SHP77 treated with DMSO at 0.1 percent for 48 hours (cell line): ENCODE data around the gene SQSTM1.
"Not testable (repeated sequence)": the region's sequence is repeated elsewhere in the genome, so short reads cannot be mapped to it uniquely, and the experiment has no call there.

ENCODE experiments used
- DNase-seq: peaks from one replicate; lab custom pipeline; 2025; lab: John Stamatoyannopoulos, UW

Gene SQSTM1

DNA sequence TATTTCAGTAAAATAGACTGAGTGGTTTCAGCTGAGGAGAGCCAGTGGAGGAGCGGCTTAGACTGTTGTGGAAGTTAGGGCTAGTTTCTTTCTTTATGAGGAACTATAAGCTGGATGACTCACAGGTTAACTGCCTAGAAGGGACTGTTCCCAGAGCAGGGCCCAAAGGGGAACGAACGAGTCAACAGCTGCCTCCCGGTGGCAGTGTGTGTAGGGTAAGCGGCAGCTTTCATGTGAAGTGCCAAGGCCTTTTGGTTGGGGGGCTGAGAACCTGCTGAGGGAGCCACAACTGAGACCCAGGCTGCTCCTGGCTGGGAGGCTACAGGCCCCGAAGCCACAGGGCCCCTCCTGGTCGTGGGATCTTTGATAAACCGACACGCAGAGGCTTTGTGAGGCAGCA, 7.0 kb downstream of the SQSTM1 start:
- DNase-seq: no peak

DNA sequence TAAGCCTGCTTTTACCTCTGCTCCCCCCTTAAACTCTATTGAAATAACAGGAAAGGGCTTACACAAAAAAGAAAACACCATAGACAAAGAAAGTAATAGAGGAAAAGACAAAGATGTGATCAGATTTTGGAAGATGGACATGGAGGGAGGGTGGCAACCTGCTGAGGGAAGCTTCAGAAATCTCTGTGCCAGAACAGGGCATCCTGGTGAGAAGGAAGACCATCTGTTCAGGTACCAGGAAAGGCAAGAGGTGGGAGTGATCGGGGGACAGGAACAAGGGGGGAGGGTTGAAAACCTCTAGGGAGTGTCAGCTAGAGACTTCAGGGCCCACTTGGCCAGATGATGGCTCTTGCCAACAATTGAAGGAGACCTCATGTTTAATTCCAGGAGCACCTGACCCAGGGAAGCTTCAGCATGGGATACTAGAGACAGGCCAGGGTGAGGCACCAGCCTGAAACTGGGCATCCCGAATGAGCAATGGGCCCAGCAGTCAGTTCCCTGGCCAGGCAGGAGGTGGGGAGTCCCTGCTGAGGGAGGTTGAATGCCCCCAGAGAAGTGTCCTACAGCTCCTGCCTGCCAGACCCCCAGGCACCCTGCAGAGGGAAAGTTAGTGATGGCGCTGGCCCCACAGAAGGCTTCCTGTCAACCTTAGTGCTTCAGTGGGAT, 8.2 kb downstream of the SQSTM1 start:
- DNase-seq: no peak

DNA sequence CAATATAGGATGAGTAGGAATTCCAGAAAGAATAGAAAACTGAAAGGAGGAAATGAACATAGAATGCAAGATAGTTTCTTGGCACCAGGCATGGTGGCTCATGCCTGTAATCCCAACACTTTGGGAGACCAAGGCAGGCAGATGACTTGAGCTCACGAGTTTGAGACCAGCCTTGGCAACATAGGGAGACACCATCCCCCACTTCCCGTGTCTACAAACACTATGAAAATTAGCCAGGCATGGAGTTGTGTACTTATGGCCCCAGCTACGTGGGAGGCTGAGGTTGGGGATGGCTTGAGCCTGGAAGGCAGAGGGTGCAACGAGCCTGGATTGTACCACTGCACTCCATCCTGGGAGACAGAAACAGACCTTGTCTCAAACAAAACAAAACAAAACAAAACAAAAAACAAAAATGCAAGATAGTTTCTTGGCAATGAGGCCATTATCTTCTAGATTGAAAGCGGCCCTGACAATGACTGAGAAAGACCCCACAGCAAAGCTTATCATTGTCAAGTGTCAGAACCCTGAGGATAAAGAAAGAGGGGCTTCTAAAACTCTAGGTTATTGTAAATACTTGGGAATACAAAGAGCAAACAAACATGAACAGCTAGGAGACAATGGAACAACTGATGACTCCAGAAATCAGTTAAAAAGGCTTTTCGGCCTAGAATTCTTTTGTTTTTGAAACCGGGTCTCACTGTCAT, 9.2 kb downstream of the SQSTM1 start:
- DNase-seq: no peak

DNA sequence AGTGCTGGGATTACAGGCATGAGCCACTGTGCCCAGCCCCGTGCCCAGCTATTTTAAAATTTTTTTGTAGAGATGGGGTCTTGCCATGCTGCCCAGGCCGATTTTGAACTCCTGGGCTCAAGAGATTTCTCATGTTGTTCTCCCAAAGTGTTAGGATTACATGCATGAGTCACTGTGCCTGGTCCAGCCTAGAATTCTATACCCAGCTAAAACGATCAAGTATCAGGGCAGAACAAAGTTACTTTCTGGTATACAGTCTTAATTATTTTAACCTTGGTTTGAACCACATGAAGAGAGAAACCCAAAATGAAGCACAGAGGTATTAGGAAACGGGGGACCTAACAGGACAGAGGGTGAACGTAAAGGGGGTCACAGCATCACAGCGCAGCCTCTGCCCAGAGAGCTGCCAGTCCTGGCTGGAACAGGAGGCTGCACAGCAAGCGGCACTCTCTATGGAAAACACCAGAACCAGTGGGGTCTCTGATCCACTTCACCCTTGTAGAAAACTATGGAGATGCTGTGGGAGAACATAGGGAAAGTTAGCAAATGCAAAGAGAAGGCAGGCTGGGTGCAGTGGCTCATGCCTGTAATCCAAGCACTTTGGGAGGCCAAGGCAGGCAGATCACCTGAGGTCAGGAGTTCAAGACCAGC, 10.2 kb downstream of the SQSTM1 start:
- no peak for DNase-seq

DNA sequence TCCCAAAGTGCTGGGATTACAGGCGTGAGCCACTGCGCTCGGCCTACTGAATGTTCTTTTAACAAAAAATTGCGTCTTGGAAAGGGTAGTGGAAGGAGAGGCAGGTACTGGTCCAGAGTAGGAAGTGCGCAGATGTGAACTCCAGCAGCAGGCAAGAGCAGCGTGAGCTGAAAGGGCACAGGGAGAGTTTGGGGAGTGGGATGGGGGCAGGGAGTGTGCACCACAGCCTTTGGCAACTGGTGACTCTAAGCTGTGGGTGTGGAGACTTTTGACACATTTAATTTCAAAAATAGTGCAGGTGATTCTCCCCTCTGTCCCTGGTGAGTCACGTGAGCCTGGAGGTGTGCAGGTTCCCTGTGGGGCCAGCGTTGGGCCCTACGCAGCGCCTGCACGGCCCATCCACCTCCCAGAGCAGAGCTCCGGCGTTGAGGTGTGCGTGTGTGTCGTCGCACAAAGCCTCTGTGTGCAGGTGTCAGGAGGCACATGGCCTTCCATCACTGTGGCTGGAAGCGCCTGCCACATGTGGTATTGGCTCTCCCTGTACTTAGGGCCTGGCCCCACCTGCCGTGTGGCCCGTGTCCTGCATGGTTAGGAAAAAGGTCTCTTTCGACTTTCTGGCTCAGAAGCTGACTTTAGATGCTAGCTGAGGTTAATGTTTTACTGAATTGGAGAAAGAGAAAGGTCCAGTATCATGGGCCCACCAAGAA, 11.5 kb downstream of the SQSTM1 start:
- DNase-seq: no peak

DNA sequence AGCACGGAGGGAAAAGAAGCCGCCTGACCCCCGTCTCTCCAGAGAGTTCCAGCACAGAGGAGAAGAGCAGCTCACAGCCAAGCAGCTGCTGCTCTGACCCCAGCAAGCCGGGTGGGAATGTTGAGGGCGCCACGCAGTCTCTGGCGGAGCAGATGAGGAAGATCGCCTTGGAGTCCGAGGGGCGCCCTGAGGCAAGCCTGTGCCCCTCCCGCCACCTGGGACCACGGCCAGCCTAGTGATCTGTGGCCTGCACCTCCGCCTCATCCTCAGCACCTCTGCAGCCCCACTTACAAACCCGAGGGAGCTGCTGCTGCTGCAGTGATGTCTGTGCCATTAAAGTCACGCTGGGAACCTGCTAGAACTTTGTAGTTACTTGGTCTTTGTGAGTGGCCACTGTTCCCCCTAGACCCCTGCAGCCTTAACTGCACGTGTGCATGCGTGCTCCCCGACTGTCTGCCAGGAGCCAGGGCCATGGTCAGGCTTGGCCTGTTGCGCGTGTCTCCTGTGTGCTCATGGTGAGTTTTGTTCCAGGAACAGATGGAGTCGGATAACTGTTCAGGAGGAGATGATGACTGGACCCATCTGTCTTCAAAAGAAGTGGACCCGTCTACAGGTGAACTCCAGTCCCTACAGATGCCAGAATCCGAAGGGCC, 12.5 kb downstream of the SQSTM1 start:
- DNase-seq: no peak

DNA sequence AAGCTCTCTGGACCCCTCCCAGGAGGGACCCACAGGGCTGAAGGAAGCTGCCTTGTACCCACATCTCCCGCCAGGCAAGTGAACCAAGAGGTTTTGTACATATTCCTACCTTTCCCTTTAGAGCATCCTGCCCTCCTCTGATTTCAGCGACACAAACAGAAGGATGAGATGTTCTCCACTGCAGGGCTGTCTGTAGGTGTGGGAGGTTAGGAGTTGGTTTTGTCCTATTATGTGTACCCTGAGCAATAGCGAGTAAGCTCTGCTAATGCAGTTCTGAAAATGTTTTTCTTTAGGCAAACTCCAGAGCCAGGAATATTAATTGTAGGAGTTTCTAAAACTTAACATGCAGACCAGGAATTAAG, 13.0 kb downstream of the SQSTM1 start:
- DNase-seq: no peak

DNA sequence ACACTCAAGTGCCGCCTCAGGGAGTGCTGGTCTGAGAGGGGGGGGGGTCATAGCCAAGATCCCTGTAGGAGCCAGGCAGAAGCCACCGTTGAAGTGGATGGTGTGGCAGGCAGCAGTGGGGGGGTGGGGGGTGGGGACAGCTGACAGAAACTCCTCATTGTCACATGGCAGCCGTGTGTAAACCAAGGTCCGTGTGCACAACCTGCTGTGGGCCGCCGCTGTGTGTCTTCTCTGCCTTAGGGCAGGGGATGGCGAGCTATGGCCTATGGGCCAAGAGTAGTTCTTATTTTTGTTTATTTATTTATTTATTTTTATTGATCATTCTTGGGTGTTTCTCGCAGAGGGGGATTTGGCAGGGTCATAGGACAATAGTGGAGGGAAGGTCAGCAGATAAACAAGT, 13.4 kb downstream of the SQSTM1 start:
- DNase-seq: no peak

DNA sequence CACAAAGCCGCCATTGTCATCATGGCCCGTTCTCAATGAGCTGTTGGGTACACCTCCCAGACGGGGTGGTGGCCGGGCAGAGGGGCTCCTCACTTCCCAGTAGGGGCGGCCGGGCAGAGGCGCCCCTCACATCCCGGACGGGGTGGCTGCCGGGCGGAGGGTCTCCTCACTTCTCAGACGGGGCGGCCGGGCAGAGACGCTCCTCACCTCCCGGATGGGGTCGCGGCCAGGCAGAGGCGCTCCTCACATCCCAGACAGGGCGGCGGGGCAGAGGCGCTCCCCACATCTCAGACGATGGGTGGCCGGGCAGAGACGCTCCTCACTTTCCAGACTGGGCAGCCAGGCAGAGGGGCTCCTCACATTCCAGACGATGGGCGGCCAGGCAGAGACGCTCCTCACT, 14.2 kb downstream of the SQSTM1 start:
- DNase-seq: not testable (repeated sequence)

DNA sequence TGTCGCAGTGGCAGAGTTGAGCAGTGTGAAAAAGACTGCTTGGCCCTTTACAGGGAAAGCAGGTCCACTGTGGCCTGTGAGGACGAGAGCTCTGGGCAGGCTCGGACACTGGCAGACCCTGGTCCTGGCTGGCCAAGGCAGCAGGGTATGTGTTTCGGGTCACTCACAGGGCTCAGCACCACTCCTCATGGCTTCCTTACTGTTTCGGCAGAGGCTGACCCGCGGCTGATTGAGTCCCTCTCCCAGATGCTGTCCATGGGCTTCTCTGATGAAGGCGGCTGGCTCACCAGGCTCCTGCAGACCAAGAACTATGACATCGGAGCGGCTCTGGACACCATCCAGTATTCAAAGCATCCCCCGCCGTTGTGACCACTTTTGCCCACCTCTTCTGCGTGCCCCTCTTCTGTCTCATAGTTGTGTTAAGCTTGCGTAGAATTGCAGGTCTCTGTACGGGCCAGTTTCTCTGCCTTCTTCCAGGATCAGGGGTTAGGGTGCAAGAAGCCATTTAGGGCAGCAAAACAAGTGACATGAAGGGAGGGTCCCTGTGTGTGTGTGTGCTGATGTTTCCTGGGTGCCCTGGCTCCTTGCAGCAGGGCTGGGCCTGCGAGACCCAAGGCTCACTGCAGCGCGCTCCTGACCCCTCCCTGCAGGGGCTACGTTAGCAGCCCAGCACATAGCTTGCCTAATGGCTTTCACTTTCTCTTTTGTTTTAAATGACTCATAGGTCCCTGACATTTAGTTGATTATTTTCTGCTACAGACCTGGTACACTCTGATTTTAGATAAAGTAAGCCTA, 15.7 kb downstream of the SQSTM1 start:
- DNase-seq: no peak

DNA sequence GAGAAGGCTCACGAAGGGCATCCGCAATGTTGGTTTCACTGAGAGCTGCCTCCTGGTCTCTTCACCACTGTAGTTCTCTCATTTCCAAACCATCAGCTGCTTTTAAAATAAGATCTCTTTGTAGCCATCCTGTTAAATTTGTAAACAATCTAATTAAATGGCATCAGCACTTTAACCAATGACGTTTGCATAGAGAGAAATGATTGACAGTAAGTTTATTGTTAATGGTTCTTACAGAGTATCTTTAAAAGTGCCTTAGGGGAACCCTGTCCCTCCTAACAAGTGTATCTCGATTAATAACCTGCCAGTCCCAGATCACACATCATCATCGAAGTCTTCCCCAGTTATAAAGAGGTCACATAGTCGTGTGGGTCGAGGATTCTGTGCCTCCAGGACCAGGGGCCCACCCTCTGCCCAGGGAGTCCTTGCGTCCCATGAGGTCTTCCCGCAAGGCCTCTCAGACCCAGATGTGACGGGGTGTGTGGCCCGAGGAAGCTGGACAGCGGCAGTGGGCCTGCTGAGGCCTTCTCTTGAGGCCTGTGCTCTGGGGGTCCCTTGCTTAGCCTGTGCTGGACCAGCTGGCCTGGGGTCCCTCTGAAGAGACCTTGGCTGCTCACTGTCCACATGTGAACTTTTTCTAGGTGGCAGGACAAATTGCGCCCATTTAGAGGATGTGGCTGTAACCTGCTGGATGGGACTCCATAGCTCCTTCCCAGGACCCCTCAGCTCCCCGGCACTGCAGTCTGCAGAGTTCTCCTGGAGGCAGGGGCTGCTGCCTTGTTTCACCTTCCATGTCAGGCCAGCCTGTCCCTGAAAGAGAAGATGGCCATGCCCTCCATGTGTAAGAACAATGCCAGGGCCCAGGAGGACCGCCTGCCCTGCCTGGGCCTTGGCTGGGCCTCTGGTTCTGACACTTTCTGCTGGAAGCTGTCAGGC, 16.6 kb downstream of the SQSTM1 start:
- no peak for DNase-seq

DNA sequence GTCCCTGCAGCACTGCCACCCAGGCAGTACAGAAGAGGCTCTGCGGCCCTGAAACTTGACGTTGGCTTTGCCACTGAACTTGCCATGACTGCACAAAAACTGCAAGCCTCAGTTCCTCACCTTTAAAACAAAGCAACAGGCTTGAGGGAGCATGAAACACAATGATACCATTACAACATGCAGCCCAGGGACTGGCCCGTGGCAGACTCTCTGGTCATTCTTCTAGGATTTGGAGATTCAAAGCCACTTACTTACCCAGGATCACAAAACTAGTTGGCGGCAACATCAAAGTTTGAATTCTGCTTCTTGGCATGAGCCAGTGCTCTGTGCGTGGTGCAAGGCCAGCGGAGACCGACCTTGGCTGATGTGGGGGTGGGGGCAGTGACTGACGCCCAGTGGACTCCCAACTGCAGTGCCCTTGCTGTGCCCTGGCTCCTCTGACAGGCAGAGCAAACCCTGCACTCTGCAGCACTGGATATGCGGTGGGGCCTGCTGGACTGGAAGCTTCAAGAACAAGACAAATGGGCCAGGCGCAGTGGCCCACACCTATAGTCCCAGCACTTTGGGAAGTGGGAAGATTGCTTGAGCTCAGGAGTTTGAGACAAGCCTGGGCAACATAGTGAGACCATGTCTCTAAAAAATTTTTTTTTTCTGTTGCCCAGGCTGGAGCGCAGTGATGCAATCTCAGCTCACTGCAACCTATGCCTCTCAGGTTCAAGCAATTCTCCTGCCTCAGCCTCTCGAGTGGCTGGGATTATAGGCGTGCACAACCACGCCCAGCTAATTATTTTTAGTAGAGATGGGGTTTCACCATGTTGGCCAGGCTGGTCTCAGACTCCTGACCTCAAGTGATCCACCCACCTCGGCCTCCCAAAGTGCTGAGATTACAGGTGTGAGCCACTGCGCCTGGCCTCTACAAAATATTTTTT, 18.9 kb downstream of the SQSTM1 start:
- no peak for DNase-seq

DNA sequence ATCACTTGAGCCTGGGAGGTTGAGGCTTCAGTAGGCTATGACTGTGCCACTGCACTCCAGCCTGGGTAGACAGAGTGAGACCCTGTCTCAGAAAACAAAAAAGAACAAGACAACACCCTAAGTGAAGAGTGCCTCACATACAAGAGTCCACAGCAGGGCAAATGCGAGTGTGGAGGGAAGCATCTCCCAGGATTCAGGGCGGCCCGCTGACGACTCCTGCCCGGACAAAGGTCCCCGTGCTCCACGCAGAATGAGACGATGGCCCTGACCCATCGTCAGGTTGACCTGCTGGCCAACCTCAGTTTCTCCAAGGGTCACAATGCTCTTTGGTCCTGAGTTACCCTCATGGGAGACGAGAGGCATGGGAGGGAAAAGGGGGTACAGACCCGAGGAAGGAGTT, 19.6 kb downstream of the SQSTM1 start:
- no peak for DNase-seq

DNA sequence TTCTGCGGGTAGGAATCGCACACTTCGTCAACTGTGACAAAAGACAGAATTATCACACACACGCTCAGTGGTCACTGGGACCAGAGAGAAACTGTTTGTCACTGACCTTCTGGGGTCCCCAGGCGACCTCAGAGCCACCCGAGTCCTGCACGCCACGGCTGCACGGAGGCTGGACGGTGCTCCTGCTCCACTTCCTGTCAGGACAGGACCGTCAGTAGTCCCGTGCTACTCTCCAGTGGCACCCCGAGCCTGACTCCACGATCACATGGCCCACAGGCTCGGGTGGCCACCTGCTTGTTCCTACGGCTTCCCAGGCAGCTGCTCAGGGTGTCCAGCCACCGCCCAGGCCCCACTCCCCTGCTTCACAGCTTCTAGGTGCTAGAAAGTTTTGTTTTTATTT, 20.1 kb downstream of the SQSTM1 start:
- no peak for DNase-seq

DNA sequence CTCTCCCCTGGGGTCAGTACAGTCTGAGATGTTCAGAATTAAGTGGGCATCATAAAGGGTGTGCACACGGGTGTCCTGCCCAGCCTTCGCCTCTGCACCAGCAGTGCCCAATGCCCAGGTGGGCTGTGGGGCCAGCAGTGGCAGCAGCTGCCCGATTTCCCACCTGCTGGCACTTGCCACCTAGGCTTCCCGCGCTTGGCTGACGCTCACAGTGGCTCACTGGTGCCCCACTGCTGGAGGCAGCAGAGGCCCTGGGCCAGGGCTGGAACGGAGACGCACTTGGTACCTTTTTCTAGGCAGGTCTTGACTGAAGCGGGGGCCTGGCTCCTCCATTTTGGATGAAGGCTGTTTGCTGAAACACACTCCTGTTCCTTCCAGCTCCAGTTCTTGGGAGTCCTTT, 20.9 kb downstream of the SQSTM1 start:
- DNase-seq: no peak

DNA sequence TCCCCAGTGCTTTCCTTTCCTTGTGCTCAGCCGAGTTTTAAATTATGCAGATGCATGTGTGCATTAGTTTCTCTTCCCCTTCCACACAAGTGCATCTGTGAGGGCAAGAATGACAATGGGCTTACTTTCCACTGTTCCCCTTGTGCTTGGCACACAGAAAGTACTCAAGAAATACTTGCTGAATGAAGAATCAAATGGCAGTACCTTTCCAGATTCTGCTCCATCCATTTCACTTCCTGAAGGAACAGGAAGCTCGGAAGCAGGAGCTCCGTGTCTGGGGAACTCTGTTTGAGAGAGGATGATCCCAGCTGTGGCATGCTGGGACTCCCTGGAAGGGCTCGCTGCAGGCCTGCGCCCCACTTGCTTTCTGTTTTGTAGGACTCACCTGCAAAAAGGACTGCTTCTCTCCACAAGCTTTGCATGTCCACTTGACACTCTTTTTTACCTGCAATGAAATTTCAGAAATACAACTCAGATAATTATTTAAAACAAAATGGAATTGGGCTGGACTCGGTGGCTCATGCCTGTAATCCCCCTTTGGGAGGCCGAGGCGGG, 32.4 kb downstream of the SQSTM1 start:
- no peak for DNase-seq

DNA sequence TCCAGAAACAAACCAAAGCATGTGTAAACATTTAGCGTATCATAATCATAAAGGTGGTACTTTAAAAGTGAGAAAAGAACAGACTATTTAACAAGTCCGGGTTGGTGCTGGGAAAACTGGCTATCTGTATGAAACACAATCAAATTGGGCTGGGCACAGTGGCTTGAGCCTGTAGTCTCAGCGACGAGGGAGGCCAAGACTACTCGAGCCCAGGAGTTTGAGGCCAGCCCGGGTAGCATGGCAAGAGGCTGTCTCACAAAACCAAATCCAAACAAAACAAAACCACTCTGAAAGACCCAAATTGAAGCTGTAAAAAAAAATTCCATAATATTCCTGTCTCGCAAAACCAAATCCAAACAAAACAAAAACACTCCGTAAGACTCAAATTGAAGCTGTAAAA, 33.7 kb downstream of the SQSTM1 start:
- no peak for DNase-seq

DNA sequence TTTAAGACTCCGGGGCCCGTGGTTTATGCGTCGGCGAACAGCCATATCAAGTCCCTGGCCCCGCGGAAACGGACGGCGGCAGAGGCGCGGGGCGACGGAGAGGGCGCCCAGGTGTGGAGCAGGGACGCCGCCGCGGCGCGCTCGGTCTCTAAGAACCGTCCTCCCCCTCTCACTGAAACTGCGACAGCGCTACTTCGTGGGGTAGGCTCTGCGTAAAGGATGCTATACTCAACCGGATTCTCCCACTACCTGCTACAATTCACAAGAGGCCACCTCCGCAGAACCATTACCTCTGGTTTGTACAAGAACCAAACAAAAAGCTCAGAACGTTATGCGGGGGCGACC, 37.5 kb downstream of the SQSTM1 start:
- DNase-seq: no peak
